PFSK-1 (cell line): ENCODE results near the gene ENDOV.

Experiments
- POLR2AphosphoS5 ChIP-seq: IDR thresholded peaks from 2 replicates; pipeline ENCODE4 v1.6.1; 2012; ENCODE audit warnings: low read depth, mild to moderate bottlenecking, control low read depth, low read length, moderate library complexity
- SIN3A ChIP-seq: IDR thresholded peaks from 2 replicates; pipeline ENCODE4 v1.6.1; 2012; ENCODE audit warnings: mild to moderate bottlenecking, low read length, moderate library complexity, borderline replicate concordance; ENCODE audit not compliant: insufficient read depth
- TF ChIP-seq, protein P1 (sequence below), 2 experiments: IDR thresholded peaks; 2 replicates each; pipeline versions ENCODE4 v1.6.1 to v1.8.0; 2011 to 2012; ENCODE audit warnings: low read depth in 2 of 2, low read length in 2 of 2, control low read depth in 1 of 2, inconsistent platforms in 1 of 2, mild to moderate bottlenecking in 1 of 2, moderate library complexity in 1 of 2; ENCODE audit not compliant: insufficient read depth in 1 of 2

DNA sequence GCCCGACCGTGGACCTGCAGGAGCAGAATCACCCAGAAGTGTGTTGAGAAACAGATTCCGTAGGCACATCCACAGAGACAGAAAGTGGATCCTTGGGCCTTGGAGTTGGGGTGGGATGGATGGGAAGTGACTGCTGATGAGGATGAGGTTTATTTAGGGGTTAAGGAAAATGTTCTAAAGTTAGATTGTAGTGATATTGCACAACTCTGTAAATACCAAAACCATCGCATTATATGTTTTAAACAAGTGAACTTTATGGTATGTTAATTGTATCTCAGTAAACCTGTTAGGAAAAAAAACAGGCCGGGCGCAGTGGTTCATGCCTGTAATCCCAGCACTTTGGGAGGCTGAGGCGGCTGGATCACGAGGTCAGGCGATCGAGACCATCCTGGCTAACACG, 3.6 kb downstream of the ENDOV start:
- TF ChIP-seq POLR2AphosphoS5 (no peak), SIN3A (no peak)
- TF ChIP-seq, protein P1, sequence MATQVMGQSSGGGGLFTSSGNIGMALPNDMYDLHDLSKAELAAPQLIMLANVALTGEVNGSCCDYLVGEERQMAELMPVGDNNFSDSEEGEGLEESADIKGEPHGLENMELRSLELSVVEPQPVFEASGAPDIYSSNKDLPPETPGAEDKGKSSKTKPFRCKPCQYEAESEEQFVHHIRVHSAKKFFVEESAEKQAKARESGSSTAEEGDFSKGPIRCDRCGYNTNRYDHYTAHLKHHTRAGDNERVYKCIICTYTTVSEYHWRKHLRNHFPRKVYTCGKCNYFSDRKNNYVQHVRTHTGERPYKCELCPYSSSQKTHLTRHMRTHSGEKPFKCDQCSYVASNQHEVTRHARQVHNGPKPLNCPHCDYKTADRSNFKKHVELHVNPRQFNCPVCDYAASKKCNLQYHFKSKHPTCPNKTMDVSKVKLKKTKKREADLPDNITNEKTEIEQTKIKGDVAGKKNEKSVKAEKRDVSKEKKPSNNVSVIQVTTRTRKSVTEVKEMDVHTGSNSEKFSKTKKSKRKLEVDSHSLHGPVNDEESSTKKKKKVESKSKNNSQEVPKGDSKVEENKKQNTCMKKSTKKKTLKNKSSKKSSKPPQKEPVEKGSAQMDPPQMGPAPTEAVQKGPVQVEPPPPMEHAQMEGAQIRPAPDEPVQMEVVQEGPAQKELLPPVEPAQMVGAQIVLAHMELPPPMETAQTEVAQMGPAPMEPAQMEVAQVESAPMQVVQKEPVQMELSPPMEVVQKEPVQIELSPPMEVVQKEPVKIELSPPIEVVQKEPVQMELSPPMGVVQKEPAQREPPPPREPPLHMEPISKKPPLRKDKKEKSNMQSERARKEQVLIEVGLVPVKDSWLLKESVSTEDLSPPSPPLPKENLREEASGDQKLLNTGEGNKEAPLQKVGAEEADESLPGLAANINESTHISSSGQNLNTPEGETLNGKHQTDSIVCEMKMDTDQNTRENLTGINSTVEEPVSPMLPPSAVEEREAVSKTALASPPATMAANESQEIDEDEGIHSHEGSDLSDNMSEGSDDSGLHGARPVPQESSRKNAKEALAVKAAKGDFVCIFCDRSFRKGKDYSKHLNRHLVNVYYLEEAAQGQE (IDR thresholded peaks at IDR 0.05; ENCODE audit: insufficient read depth in 1 of 2, low read depth in 2 of 2, low read length in 2 of 2), result no peak
